ENCODE measurements around the gene GOLGA6D.

- TF ChIP-seq CTCF (conservative IDR thresholded peaks at IDR 0.05; ENCODE audit: low read depth, low read length) (no peak), EZH2phosphoT487 (IDR thresholded peaks at IDR 0.05; ENCODE audit: borderline replicate concordance, low read length) (no peak)
These were observed 44.9 kb downstream of the GOLGA6D start for GRCh38 chr15:75327491-75327890.

Data from PC-3 (cell line).